RPMI8226 (cell line): ENCODE measurements around the gene MYO1F.
"Not testable (repeated sequence)": the region's sequence is repeated elsewhere in the genome, so short reads cannot be mapped to it uniquely, and the experiment has no call there.

Source experiments
- DNase-seq: peaks from one replicate; pipeline ENCODE4 v3.0.0-alpha.2; 2015

MYO1F gene

DNA sequence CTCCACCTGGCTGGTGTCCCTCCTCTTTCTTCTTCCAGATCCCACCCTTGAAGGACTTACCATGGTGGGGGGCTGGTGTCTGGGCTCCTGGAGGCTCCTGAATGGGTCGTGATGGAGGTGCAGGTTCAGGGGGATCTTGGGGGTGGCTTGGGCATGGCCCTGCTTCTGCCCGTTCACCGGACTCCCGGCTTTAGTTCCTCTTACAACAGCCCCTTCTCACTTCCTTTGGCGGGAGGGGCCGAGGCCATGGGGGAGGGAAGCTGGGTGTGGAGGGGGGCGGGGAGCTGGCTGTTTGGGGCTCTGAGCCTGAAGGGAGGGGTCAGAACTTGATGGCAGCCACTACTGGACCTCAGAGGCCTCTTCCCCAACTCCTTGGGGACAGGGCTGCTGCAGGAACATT is at the start of gene MYO1F:
Gene MYO1F (minus strand): TSS at position 196 of the 400 bp plus-strand sequence. CDS start 133 bp downstream, at position 63.
- peak; percentile 61 for DNase-seq

DNA sequence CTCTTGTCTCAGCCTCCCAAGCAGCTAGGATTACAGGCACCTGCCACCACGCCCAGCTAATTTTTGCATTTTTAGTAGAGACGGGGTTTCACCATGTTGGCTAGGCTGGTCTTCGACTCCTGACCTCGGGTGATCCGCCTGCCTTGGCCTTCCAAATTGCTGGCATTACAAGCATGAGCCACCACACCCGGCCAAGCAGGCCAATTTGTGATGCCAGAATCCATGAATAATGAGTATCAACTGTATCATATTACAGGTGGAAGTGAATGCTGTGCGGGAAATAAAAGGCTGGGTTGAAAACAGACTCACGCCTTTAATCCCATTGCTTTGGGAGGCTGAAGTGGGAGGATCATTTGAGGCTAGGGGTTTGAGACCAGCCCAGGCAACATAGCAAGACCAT is 49.6 kb upstream of the MYO1F start:
- no peak for DNase-seq

DNA sequence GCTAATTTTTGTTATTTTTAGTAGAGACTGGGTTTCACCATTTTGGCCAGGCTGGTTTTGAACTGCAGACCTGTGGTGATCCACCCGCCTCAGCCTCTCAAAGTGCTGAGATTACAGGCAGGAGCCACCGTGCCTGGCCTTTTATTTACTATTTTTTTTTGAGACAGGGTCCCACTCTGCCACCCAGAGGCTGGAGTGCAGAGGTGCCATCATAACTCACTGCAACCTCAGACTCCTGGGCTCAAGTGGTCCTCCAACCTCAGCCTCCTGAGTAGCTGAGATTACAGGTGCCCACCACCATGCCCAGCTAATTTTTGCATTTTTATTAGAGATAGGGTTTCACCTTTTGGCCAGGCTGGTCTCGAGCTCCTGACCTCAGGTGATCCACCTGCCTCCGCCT is 45.6 kb upstream of the MYO1F start:
- DNase-seq, result peak; percentile 47

DNA sequence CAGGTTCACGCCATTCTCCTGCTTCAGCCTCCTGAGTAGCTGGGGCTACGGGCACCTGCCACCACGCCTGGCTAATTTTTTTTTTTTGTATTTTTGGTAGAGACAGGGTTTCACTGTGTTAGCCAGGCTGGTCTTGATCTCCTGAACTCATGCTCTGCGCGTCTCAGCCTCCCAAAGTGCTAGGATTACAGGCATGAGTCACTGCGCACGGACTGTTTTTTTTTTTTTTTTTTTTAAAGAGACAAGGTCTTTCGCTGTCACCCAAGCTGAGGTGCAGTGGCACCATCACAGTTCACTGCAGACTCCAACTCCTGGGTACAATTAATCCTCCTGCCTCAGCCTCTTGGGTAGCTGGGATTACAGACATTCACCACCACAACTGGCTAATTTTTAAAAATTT is 41.5 kb upstream of the MYO1F start:
- DNase-seq, result no peak

DNA sequence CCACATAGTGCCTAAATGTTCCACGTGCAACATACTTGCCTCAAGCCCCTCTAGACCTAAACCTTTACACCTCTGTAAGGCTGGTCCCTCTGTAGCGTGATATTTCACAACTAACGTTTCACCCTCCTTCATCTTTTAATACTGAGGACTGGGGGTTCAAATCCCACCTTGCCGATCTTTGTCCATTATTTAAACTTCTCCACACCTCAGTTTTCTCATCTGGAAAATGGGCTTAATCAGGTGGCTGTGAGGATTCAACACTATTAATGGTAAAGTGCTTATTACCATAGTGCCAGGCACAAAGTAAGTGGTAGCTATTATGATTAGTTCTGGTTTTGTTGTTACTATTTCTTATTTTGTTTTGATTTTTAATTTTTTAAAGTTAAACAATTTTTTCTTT is 40.7 kb upstream of the MYO1F start:
- no peak for DNase-seq

DNA sequence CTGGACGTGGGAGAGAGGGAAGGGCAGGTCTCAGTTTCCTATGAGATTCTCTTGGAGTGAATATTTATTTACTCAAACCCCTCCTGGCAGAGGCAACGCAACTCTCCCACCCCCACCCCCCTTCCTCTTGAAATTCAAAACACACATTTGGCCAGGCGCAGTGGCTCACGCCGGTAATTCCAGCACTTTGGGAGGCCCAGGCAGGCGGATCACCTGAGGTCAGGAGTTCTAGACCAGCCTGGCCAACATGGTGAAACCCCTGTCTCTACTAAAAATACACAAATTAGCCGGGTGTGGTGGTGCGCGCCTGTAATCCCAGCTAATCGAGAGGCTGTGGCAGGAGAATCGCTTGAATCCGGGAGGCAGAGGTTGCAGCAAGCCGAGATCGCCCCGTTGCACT is 40.1 kb upstream of the MYO1F start:
- not testable (repeated sequence) for DNase-seq

DNA sequence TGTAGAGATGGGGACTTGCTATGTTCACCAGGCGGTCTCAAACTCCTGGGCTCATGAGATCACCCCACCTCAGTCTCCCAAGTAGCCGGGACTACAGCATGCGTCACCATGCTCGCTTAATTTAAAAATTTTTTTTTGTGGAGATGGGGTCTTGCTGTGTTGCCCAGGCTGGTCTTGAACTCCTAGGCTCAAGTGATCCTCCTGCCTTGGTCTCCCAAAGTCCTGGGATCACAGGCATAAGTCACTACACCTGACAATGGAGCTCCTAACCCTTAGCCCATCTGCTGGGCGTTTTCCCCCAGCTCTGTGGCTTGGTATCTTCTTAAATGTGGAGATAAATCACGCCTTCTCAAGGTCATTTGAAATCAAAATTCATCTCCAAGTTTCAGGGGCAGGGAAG is 39.6 kb upstream of the MYO1F start:
- DNase-seq, result no peak

DNA sequence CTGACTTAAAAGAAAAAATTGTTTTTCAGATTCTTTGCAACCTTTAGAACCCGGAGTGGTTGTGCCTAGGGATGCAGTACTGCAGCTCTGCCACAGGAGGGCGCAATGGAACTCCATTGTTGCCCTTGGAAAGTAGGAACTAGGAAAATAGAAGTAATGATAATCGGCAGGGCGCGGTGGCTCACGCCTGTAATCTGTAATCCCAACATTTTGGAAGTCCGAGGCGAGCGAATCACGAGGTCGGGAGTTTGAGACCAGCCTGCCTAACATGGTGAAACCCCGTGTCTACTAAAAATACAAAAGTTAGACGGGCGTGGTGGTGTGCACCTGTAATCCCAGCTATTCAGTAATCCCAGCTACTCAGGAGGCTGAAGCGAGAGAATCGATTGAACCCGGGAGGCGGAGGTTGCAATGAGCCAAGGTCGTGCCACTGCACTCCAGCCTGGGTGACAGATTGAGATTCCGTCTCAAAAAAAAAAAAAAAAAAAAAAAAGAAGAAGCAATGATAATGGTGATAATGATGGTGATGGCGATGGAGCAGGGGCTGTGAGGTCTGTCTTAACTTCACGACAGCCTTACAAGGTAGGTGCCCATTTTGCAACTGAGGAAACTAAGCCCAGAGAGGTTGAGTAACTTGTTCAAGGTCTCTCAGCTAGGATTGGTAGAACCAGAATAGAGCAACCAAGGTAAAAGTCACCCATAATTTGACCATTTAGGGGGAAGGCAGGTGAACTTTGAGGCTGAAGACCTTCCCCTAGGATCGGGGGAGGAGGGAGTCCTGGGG is 38.8 kb upstream of the MYO1F start:
- DNase-seq, result peak; percentile 72

DNA sequence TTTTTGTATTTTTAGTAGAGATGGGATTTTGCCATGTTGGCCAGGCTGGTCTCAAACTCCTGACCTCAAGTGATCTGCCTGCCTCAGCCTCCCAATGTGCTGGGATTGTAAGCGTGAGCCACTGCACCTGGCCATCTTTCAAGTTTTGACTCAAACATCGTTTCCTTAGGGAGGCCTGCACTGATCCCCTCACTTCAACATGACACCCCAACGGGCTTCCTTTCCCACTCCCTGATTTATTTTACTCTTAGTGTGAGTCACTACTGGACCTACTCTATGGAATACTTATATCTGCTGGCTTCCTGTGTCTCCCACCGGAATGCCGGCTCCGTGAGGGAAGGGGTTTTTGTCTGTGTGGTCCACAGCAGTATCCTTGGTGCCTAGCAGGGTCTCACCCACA is 37.8 kb upstream of the MYO1F start:
- DNase-seq, result no peak

DNA sequence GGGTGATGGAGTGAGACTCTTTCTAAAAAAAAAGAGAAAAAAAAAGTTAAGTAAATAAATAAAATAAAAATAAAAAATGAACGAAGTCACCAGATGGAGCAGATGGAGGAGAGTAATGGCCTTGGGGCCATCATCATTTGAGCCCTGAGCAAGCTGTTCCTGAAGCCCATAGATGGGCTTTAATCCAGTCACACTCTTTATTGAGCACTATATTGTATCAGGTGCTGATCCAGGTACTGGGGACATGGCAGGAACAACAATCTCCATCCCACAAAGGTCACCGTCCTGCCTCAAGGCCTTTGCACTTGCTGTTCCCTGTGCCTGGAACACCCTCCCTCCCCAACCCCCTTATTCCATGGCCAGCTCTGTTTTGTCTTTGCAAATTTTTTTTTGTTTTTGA is 37.2 kb upstream of the MYO1F start:
- no peak for DNase-seq

DNA sequence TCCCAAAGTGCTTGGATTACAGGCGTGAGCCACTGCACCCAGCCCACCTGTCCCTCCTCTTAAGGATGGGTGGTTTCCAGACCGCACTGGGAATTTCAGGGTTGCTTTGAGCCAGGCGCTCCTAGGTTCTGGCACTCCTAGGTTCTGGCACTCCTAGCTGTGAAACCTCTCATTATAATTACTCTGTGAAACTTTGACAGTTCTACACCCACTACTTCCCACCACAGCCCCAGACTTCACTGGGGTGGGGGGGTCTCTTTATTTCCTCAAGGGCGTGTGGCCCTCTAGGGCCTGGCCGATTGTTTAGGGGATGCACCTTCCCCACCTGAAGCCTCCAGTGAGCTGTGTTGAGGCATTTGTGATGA is 35.5 kb upstream of the MYO1F start:
- DNase-seq, result no peak

DNA sequence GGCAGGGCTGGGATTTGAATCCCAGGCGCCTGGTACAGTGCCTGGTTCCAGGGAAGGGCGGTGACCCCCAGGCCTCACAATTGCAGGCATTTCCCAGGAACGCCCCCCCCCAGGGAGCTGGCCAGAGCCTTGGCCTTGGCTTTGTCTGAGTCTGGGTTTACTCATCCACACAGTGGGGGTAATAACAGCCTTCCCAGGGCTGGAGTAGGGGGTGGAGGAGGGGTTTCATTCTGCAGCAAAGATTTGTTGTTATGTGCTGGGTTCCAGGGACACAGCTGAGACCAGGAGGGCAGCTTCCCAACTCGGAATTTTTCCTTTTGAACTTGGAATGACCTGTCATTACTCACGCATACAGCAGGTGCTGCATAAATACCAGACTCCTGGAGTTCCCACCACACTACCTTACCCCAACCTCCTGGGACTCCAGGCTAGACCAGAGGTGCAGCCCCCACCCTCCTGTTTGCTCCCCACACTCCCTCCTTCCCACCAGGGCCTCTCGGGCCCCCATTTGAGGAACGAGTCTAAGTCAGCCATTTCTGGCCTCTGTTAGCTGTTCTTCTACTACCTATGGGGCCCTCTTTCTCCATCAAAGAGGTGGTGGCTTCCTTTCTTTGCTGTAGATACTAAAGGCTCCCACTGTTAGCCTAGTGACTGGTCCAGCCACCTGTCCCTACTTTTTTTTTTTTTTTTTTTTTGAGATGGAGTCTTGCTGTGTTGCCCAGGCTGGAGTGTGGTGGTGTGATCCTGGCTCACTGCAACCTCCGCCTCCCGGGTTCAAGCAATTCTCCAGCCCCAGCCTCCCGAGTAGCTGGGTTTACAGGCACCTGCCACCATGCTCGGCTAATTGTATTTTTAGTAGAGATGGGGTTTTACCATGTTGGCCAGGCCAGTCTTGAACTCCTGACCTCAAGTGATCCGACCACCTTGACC is 34.9 kb upstream of the MYO1F start:
- DNase-seq, result no peak

DNA sequence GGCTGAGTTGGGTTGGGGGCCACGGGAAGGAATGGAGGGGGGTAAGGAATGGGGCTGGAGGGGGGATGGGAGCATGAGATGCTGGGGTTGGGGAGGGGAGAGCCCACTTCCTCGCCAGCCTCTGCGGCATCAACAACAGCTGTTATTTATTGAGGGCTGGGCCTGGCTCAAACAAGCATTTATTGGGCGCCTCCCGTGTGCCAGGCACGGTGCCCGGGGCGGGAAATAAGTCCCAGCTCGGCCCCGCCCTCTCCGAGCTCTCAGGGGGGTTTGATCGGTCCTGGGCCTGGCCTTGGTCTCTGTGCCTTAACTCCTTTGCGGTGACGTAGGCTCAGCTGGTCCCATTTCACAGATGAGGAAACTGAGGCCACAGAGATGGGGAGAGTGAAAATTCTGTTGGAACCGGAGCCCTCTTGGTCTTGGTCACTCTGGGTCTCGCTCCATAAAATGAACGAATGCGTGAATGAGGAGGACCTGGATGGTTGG is 34.2 kb upstream of the MYO1F start:
- DNase-seq, result no peak

DNA sequence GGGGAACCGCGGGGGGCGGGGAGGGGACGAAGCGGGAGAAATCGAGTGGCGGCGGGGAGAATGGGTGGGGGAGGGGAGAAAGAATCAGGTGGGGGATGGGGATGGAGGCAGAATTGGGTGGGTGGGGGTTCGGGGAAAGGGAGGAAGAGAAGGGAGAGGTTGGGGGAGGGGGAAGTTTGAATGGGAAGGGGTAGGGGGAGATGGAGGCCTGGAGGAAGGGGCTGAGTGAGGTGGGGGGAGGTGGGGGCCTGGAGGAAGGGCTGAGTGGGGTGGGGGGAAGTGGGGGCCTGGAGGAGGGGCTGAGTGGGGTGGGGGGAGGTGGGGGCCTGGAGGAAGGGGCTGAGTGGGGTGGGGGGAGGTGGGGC is 33.7 kb upstream of the MYO1F start:
- no peak for DNase-seq

DNA sequence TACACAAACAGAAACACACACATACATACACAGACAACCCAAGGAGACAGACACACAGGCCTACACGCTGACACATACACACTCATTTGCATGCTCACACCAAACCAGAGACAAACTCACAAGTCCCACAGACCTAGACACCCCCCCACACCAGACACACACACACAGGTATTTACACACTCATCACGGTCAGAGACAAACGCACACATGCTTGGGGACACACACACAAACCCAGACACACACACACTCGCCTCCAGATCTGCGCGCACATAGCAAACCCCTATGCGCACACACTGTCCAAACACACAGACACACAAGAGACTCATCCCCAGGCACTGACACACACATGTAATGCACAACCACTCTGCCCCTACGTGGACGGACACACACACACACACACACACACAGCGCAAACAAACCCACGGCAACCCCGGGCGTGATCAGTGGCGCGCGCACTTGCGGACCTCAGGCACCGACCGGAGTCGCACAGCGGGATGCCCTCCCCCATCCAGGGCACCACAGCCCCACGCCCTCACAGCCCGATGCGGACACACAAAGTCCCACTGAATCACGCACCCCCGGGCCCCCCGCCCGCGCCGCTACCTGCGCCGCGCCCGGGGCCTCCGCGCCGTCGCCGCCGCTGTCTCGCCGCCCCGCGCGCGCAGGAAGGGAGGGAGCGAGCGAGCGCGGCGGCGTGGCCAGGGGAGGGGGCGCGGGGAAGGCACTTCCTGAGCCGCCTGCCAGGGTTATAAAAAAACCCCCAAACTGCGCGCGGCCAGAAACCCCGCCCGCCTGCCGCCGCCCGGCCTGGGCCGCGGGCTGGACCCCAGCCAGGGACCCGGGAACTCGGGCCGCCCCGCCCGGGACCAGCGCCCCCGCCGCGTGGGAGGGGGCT is 33.0 kb upstream of the MYO1F start, which contains the start of gene ADAMTS10:
Gene ADAMTS10 (minus strand): TSS at position 675 of the 895 bp plus-strand sequence. CDS start 5,005 bp downstream, outside the sequence.
- DNase-seq, result peak; percentile 35

DNA sequence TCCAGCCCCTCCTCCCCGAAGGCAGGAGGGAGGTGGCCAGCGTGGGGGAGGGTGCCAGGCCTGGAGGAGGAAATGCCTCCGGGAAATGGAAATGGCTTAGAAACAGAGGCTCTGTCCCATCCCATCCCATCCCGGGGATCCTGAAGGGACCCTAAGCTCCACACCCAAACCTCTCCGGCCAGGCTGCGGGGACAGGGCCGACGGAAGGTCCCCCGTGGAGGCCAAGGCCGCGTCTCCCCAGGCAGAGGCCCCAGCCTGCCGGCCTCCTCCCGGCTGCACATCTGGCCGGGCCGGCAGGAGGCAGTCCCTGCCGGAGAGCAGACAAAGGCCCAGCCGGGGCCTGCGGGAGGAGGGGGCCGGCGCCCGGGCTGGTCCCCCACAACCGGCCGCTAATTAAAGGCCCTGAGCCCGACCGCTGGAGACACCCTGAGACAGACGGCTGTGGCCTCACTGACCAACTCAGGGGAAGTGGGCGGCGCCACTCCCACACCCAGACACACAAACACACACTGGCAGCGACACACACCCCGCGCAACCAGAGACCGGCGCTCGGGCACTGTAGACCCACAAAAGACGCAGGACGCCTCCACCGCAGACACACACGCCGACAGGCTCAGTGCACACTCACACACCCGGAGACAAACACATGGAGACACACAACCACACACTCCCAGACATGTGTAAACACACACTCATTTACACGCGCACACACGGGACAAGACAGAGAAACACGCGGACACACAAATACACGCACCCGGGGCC is 32.2 kb upstream of the MYO1F start:
- DNase-seq, result no peak

DNA sequence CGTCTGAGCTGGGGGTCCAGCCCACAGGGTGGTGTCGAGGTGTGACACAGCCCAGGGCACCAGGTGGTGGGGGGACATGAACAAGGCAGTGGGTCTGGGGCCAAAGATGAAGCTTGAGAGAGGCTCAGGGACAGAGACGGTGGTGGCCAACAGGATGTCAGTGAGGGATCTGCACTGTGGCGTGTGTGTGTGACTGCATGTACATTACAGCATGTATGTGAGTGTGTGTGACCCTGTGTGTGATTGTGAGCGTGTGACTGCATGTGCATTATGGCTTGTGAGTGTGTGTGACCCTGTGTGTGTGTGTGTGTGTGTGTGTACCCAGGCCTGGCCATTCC is 31.7 kb upstream of the MYO1F start:
- no peak for DNase-seq

DNA sequence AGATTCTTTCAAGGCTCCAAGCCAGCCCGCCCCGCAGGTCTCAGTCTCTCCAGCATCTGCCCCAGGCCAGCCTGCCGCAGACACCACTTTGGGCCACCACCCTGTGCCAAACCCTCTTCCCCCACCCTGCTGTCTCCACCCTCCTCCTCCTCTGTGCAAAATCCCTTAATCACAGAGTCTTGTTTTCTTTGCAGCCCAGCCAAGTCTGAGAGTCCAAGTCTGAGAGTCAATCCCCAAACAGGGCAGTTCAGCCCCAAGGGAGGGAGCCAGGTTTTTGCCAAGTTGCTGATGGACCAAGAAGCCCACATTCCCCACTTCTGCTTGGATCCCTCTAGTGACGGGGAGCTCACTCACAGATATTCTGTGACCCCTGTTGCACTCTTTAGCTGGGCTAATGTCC is 30.1 kb upstream of the MYO1F start:
- DNase-seq, result no peak

DNA sequence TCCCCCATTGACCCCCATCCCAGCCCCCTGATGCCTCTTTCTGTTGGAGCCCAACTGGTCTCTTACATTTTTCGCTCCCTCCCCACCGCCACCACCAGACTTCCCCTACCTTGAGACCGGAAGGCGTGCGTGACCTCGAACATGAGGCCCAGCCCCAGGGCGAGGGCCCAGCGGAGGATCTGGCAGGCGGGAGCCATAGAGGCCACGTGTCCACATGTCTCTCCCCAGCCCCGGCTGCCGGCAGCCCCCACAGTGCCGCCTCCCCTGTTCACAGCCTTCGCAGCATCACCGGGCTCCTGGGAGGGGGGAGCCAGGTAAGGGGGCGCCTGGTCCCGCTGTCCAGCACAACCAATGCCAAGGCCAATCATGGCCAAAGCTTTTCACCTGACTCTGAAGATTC is 28.3 kb upstream of the MYO1F start:
- DNase-seq, result no peak

DNA sequence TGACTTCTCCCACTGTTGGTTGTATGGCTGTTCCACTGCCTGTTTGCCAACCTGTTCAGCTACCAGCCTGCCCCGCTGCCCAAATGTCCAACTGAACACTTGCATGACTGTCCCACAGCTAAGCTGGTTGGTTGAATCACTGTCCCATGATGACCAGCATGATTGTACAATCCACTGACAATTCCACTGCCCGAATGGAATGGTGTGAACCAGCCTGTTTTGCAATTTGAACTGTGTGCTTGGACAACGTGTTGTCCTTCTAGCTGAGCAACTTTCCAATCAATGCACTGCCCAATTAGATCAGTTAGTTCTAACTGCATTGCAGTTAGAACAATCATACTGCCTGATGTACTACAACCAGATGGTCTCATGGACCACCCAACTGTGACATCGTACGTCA is 24.6 kb upstream of the MYO1F start:
- DNase-seq, result no peak

DNA sequence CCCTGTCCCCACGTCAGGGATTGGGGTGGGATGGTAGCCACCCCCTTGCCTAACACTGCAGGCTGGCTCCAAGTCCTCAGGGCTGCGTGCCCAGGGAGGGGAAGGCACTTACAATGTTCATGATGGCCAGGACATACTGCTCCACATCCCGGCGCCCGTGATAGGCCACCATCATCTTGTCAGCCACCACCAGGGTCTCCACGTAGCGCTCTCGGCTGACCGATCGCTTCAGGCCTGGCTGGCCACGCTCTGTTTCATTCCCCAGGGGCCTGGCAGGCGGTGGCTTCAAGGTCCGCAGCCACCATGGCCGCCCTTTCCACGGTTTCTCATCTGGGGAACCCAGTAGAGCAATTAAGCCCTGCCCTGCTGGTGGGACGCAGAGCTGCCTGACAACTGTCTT is 23.6 kb upstream of the MYO1F start:
- DNase-seq, result no peak

DNA sequence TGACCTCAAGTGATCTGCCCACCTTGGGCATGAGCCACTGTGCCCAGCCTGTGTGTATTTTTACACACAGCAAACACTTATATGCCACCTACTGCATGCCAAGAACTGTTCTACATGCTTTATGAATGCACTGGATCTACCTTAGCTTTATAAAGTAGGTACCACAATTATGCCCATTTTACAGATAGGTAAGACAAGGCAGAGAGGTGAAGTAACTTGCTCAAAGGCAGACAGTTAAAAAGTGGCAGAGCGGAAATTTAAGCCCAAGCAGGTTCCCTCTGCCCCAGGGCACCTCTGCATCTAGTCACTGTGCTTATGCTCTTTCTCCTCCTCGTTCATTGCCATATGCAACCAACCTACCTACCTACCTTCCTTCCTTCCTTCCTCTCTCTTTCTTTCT is 22.8 kb upstream of the MYO1F start:
- DNase-seq, result no peak
